ENCODE results near the gene ZCCHC18.
A peak's percentile ranks its signal among the peaks of the same experiment; 100 is the strongest.

- TF ChIP-seq POLR2A (IDR thresholded peaks at IDR 0.05) (no peak), CTCF (IDR thresholded peaks at IDR 0.05) (peak in 4 of 7 experiments; percentile 52 to 76 (median 66)), EP300 (IDR thresholded peaks at IDR 0.05) (no peak)
Measured at GRCh38 chrX:104136241-104137019, 24.1 kb downstream of the ZCCHC18 start.

Data from stomach (tissue), 4 donors.